H1 (cell line): ENCODE data around the gene TRAPPC3. TPM values are rescaled to one million over a fixed set of nuclear protein-coding genes. Genes with fewer than 3 reads are reported as not detected.

Experiments
- CTCF ChIA-PET: fragments of 300-600 bp; sonication (Branson Sonifier 250); formaldehyde crosslinking; loops from one replicate; lab custom pipeline; 2021; ENCODE audit not compliant: partially characterized antibody; lab: Charles Lee
- POLR2A ChIA-PET: fragments of 300-600 bp; sonication (Branson Sonifier 250); formaldehyde crosslinking; loops from one replicate; lab custom pipeline; 2021; ENCODE audit warnings: inconsistent platforms; ENCODE audit not compliant: partially characterized antibody; lab: Charles Lee
- DNase-seq, 2 experiments: peaks; one replicate each; pipeline versions ENCODE4 v3.0.0 to v3.0.0-alpha.2; 2010 to 2022; ENCODE audit warnings: low spot score in 2 of 2, low read depth in 1 of 2, mixed read lengths in 1 of 2
- FAIRE-seq: peaks from 2 replicates; lab custom pipeline; 2011; peaks lifted over from hg19 to GRCh38; lab: Jason Lieb, UNC
- H2AFZ ChIP-seq: 2 replicates; pipeline ENCODE4 v1.8.1; 2012; ENCODE audit warnings: low read length, inconsistent platforms
- H2AK5ac ChIP-seq: 2 replicates; pipeline ENCODE4 v1.6.1; 2013; ENCODE audit warnings: low read depth, low read length
- H2BK120ac ChIP-seq: replicated peaks from 2 replicates; pipeline ENCODE3; 2013; ENCODE audit warnings: low read depth, low read length, inconsistent platforms
- H2BK12ac ChIP-seq: 2 replicates; pipeline ENCODE4 v1.6.1; 2013; ENCODE audit warnings: low read depth, low read length
- H2BK15ac ChIP-seq: 2 replicates; pipeline ENCODE4 v1.6.1; 2013; ENCODE audit warnings: low read length
- H2BK20ac ChIP-seq: 2 replicates; pipeline ENCODE4 v1.6.1; 2013; ENCODE audit warnings: low read length
- H2BK5ac ChIP-seq: 2 replicates; pipeline ENCODE4 v1.6.1; 2013; ENCODE audit warnings: low read depth, low read length
- H3K14ac ChIP-seq: 2 replicates; pipeline ENCODE4 v1.6.1; 2013; ENCODE audit warnings: inconsistent platforms; ENCODE audit not compliant: insufficient read length
- H3K18ac ChIP-seq: 2 replicates; pipeline ENCODE4 v1.6.1; 2013; ENCODE audit warnings: low read length; ENCODE audit errors: extremely low read depth
- H3K23ac ChIP-seq: 2 replicates; pipeline ENCODE4 v1.6.1; 2013; ENCODE audit warnings: inconsistent platforms; ENCODE audit not compliant: insufficient read length
- H3K23me2 ChIP-seq: 2 replicates; pipeline ENCODE4 v1.6.1; 2013; ENCODE audit warnings: low read depth, low read length
- H3K27ac ChIP-seq: 2 replicates; pipeline ENCODE4 v1.6.1; 2011; ENCODE audit warnings: low read depth, low read length, inconsistent platforms
- H3K27me3 ChIP-seq, 4 experiments: replicated peaks in 1 of 4; 1 replicate in 1 of 4; 2 replicates in 3 of 4; pipeline versions ENCODE4 v1.6.1 to v1.8.1; 2011 to 2013; ENCODE audit warnings: low read length in 3 of 4, mild to moderate bottlenecking in 3 of 4, inconsistent platforms in 2 of 4, mixed read lengths in 2 of 4, moderate library complexity in 1 of 4; ENCODE audit not compliant: control insufficient read depth in 3 of 4, insufficient read depth in 3 of 4; ENCODE audit errors: extremely low read depth in 1 of 4
- H3K36me3 ChIP-seq, 4 experiments: 2 replicates each; pipeline versions ENCODE4 v1.6.1 to v1.8.1; 2011 to 2013; ENCODE audit warnings: mild to moderate bottlenecking in 4 of 4, low read length in 3 of 4, moderate library complexity in 2 of 4, control low read depth in 1 of 4, inconsistent platforms in 1 of 4; ENCODE audit not compliant: insufficient read depth in 4 of 4, control insufficient read depth in 2 of 4
- H3K4ac ChIP-seq: replicated peaks from 2 replicates; pipeline ENCODE3; 2013; ENCODE audit warnings: low read length, low read depth, mixed read lengths, inconsistent platforms; ENCODE audit not compliant: insufficient read length
- H3K4me1 ChIP-seq, 4 experiments: replicated peaks in 1 of 4; 1 replicate in 1 of 4; 2 replicates in 3 of 4; pipeline versions ENCODE4 v1.6.1 to v1.8.1; 2011 to 2013; ENCODE audit warnings: low read length in 3 of 4, inconsistent platforms in 2 of 4, mixed read lengths in 1 of 4; ENCODE audit not compliant: insufficient read depth in 4 of 4, control insufficient read depth in 3 of 4
- H3K4me2 ChIP-seq, 2 experiments: 2 replicates each; pipeline versions ENCODE4 v1.6.1 to v1.8.1; 2011 to 2013; ENCODE audit warnings: low read depth in 2 of 2, low read length in 2 of 2, control low read depth in 1 of 2, inconsistent platforms in 1 of 2, mild to moderate bottlenecking in 1 of 2; ENCODE audit not compliant: insufficient read depth in 1 of 2
- H3K4me3 ChIP-seq, 4 experiments: fragments of 200-600, 300-600 bp in 1 of 4; sonication (generic), shearing (Covaris generic), sonication (Bioruptor Twin) in 1 of 4; 2 replicates each; pipeline versions ENCODE4 v1.5.1 to v1.8.1; 2011 to 2016; ENCODE audit warnings: low read length in 4 of 4, low read depth in 3 of 4, control low read depth in 2 of 4, inconsistent platforms in 2 of 4, mild to moderate bottlenecking in 2 of 4, mixed read lengths in 1 of 4, moderate library complexity in 1 of 4; ENCODE audit not compliant: insufficient read depth in 2 of 4; ENCODE audit errors: extremely low read depth in 1 of 4
- H3K56ac ChIP-seq: replicated peaks from 2 replicates; pipeline ENCODE3; 2013; ENCODE audit warnings: low read depth, mild to moderate bottlenecking, mixed read lengths, low read length, inconsistent platforms; ENCODE audit not compliant: insufficient read length
- H3K79me1 ChIP-seq: 2 replicates; pipeline ENCODE4 v1.6.1; 2013; ENCODE audit warnings: low read depth, low read length, control low read depth
- H3K79me2 ChIP-seq, 2 experiments: 2 replicates each; pipeline versions ENCODE4 v1.6.1 to v1.8.1; 2012 to 2013; ENCODE audit warnings: low read length in 2 of 2, mild to moderate bottlenecking in 2 of 2, inconsistent platforms in 1 of 2; ENCODE audit not compliant: insufficient read depth in 2 of 2, control insufficient read depth in 1 of 2
- H3K9ac ChIP-seq, 4 experiments: replicated peaks in 1 of 4; 1 replicate in 1 of 4; 2 replicates in 3 of 4; pipeline versions ENCODE4 v1.6.1 to v1.8.1; 2011 to 2013; ENCODE audit warnings: low read depth in 3 of 4, low read length in 3 of 4, control low read depth in 2 of 4, mild to moderate bottlenecking in 2 of 4, moderate library complexity in 2 of 4, inconsistent platforms in 1 of 4; ENCODE audit errors: extremely low read depth in 1 of 4
- H3K9me3 ChIP-seq, 2 experiments: 2 replicates each; pipeline versions ENCODE4 v1.6.1 to v1.8.1; 2012 to 2013; ENCODE audit warnings: mild to moderate bottlenecking in 2 of 2, moderate library complexity in 2 of 2, control low read depth in 1 of 2, inconsistent platforms in 1 of 2, low read depth in 1 of 2, low read length in 1 of 2, mixed read lengths in 1 of 2; ENCODE audit not compliant: insufficient read depth in 2 of 2
- H4K20me1 ChIP-seq, 2 experiments: replicated peaks in 1 of 2; 2 replicates each; pipeline versions ENCODE3 to v1.8.1; 2011 to 2013; ENCODE audit warnings: inconsistent platforms in 2 of 2, low read length in 2 of 2, mild to moderate bottlenecking in 1 of 2; ENCODE audit not compliant: insufficient read depth in 2 of 2, control insufficient read depth in 1 of 2
- H4K5ac ChIP-seq: 2 replicates; pipeline ENCODE4 v1.6.1; 2013; ENCODE audit warnings: low read length, low read depth, mixed read lengths, inconsistent platforms; ENCODE audit not compliant: insufficient read length
- H4K8ac ChIP-seq: 2 replicates; pipeline ENCODE4 v1.8.0; 2013; ENCODE audit warnings: mild to moderate bottlenecking, moderate library complexity, low read length, inconsistent platforms; ENCODE audit not compliant: insufficient read depth; ENCODE audit errors: extremely low read depth
- H4K91ac ChIP-seq: replicated peaks from 2 replicates; pipeline ENCODE3; 2013; ENCODE audit warnings: low read length, mixed read lengths, inconsistent platforms; ENCODE audit not compliant: insufficient read length
- ATF3 ChIP-seq: IDR thresholded peaks from 2 replicates; pipeline ENCODE4 v1.6.1; 2011; ENCODE audit warnings: low read depth, mild to moderate bottlenecking, low read length; ENCODE audit not compliant: insufficient read depth
- BRCA1 ChIP-seq: IDR thresholded peaks from 2 replicates; pipeline ENCODE4 v1.6.1; 2012; ENCODE audit warnings: low read depth, low read length, improper control_type of control experiment
- JUND ChIP-seq: IDR thresholded peaks from 2 replicates; pipeline ENCODE4 v1.6.1; 2011; ENCODE audit warnings: mild to moderate bottlenecking, improper control_type of control experiment, low read length
- MAFK ChIP-seq: IDR thresholded peaks from 2 replicates; pipeline ENCODE4 v1.6.1; 2012; ENCODE audit warnings: low read depth, mild to moderate bottlenecking, improper control_type of control experiment, low read length
- SAP30 ChIP-seq: fragments of 300-600 bp; sonication (generic); IDR thresholded peaks from 2 replicates; pipeline ENCODE4 v1.7.1; 2012; ENCODE audit warnings: low read length, moderate library complexity, mild to moderate bottlenecking, inconsistent platforms; ENCODE audit not compliant: insufficient read depth, insufficient replicate concordance
- TEAD4 ChIP-seq: IDR thresholded peaks from 2 replicates; pipeline ENCODE4 v1.6.1; 2012; ENCODE audit warnings: low read depth, low read length, inconsistent platforms, mixed read lengths
- WGBS, 2 experiments: shearing (Covaris generic) in 1 of 2; methylation state at CpG; one replicate each; pipeline versions ENCODE4 v1.1.6 to v1.1.7; 2013 to 2015; ENCODE audit warnings: low lambda C conversion rate in 2 of 2, mixed read lengths in 2 of 2, inconsistent platforms in 1 of 2, low coverage in 1 of 2, missing lambda C conversion rate in 1 of 2; ENCODE audit not compliant: insufficient replicate concordance in 2 of 2, insufficient coverage in 1 of 2, insufficient read length in 1 of 2; ENCODE audit errors: extremely low coverage in 1 of 2, missing lambda C conversion rate in 1 of 2; 5-methylcytosine and 5-hydroxymethylcytosine counted together
- long read RNA-seq, 2 experiments: library from RNA in 1 of 2; library from capped mRNA in 1 of 2; stranded (forward); transcript quantifications; one replicate each; pipeline ENCODE4 v2.0.0, GENCODE V29; 2021; ENCODE audit warnings: inconsistent platforms in 1 of 2
- polyA minus RNA-seq, 3 experiments: library from RNA; depleted of rRNA, polyadenylated mRNA; stranded (reverse); fragments of >200 nt; gene quantifications; 1 replicate in 2 of 3; 2 replicates in 1 of 3; pipeline ENCODE4 v1.2.3, GENCODE V29; 2011
- polyA plus RNA-seq, 7 experiments: library from polyadenylated mRNA; depleted of rRNA in 3 of 7; stranded (reverse) in 5 of 7; unstranded in 2 of 7; fragments of >200 nt in 5 of 7; fragments of 200-250 nt in 2 of 7; gene quantifications; 1 replicate in 5 of 7; 2 replicates in 1 of 7; 4 replicates in 1 of 7; pipeline versions ENCODE4 v1.2.1 to v1.2.3, GENCODE V29; 2011 to 2013; ENCODE audit warnings: missing spikeins in 2 of 7, mixed read lengths in 2 of 7
- total RNA-seq: library from RNA; stranded (reverse); fragmentation: NEBNext Ultra II Directional; extraction: Animal tissue kit (Norgen Biotek cat#: 25700); gene quantifications from 2 replicates; pipeline ENCODE4 v1.2.1, GENCODE V29; 2021

Gene TRAPPC3
- total RNA-seq (42.0 and 47.8 TPM in 2 replicates), polyA plus RNA-seq (2011; rRNA removed) (36.1 and 51.0 TPM in 2 replicates), polyA minus RNA-seq (2011; rRNA and poly(A)+ RNA removed) (19.0 and 20.3 TPM in 2 replicates)
- 53.9 TPM for polyA plus RNA-seq (2011; cell fraction: cytosol; rRNA removed)
- polyA plus RNA-seq (2011; cell fraction: nucleus; rRNA removed), result 19.8 TPM
- 55.6 to 70.5 TPM (median 64.5 TPM) in 4 replicates for polyA plus RNA-seq (2012, experiment 1 of 2)
- 47.1 TPM for polyA plus RNA-seq (2012, experiment 2 of 2)
- polyA plus RNA-seq (2013, experiment 1 of 2), result 35.8 TPM
- 38.3 TPM for polyA plus RNA-seq (2013, experiment 2 of 2)
- 34.5 TPM for polyA minus RNA-seq (2011; cell fraction: cytosol; rRNA and poly(A)+ RNA removed)
- polyA minus RNA-seq (2011; cell fraction: nucleus; rRNA and poly(A)+ RNA removed), result 11.1 TPM
- long read RNA-seq, experiment 1, transcript TRAPPC3-204 (5 exons, 1,265 nt), result major isoform, 33 of 59 reads
- long read RNA-seq, experiment 1, partial matches to known transcripts, result 8 of 59 reads
- long read RNA-seq, experiment 1, other reads (novel, unspliced or antisense), result 14 of 59 reads
- long read RNA-seq, experiment 2, transcript TRAPPC3-208 (3 exons, 1,114 nt), result minor isoform, 6 of 93 reads
- long read RNA-seq, experiment 2, transcript TRAPPC3-204 (5 exons, 1,265 nt), result major isoform, 74 of 93 reads
- long read RNA-seq, experiment 2, transcript TRAPPC3-202 (5 exons, 1,056 nt), result minor isoform, 9 of 93 reads
- long read RNA-seq, experiment 2, partial matches to known transcripts, result 0 of 93 reads
- long read RNA-seq, experiment 2, other reads (novel, unspliced or antisense), result 3 of 93 reads

- H3K23me2 ChIP-seq, result peaks cover 4% of the 10 kb centered on the region
- 3% methylated on average over 48 of the region's 62 CpGs; no CpG with 5 or more reads in 1 of the 2 experiments for WGBS, 2 experiments
- peaks cover 0 to 3% of the 10 kb centered on the region in 2 experiments; a peak in 1 of 4 replicates for H3K79me2 ChIP-seq
- TF ChIP-seq SAP30 (no peak), BRCA1 (no peak), MAFK (no peak), TEAD4 (peak; percentile 69), ATF3 (peak; percentile 67; the same call in 1 of the 2 replicates), JUND (peak; percentile 75)
These were observed at the start of gene TRAPPC3 for GRCh38 chr1:36149237-36149972. TSS of gene TRAPPC3 (minus strand) at chr1:36149486. CDS start at chr1:36149378, 108 bp downstream.

More at GRCh38 chr1:36149237-36149972, at the start of gene TRAPPC3:
- FAIRE-seq (peak; percentile 52), DNase-seq (peak; percentile 99 to 100)
- Histone ChIP-seq H4K20me1 (peaks cover 0 to 2% of the 10 kb centered on the region in 2 experiments), H3K14ac (no peak within 1 kb of the TSS), H3K4ac (peak within 1 kb of the TSS; percentile 91), H4K91ac (peak within 1 kb of the TSS; percentile 66), H3K4me3 (peak within 1 kb of the TSS; percentile 68 to 85 (median 79)), H2AFZ (peak within 1 kb of the TSS; percentile 96), H2BK12ac (peak within 1 kb of the TSS; percentile 77; the same call in 1 of the 2 replicates), H2BK120ac (peak within 1 kb of the TSS; percentile 88), H3K36me3 (no peaks in the 10 kb centered on the region), H3K9ac (peak within 1 kb of the TSS; percentile 62 to 70 (median 68)), H2BK20ac (peak within 1 kb of the TSS; percentile 16; the same call in 1 of the 2 replicates), H3K56ac (peak within 1 kb of the TSS; percentile 47), H3K4me1 (peaks cover 8 to 19% (median 15%) of the 10 kb centered on the region in 4 experiments), H4K5ac (peak within 1 kb of the TSS; percentile 24), H4K8ac (peak within 1 kb of the TSS; percentile 93), H3K27me3 (peaks cover 11 to 21% (median 17%) of the 10 kb centered on the region in 4 experiments), H3K27ac (peak within 1 kb of the TSS; percentile 62), H3K18ac (peak within 1 kb of the TSS; percentile 0), H3K79me1 (0 out of 2 replicates have a peak, but pooled peaks cover 4% of the 10 kb centered on the region), H3K23ac (no peak within 1 kb of the TSS), H3K4me2 (peak within 1 kb of the TSS; percentile 63 to 92), H2BK5ac (peak within 1 kb of the TSS; percentile 87), H2BK15ac (peak within 1 kb of the TSS; percentile 40; the same call in 1 of the 2 replicates), H2AK5ac (no peak within 1 kb of the TSS), H3K9me3 (no peaks in the 10 kb centered on the region)
- CTCF ChIA-PET, result interaction anchor here (0.5 to 10.1 kb wide), 44 partner anchors 10 to 333 kb away, joined by 3 to 261 read pairs (median 5); partner anchors contain the start of genes CSF3R and THRAP3
- POLR2A ChIA-PET, result interaction anchor here (0.8 to 5.4 kb wide), 22 partner anchors 8 to 237 kb away, joined by 3 to 49 read pairs (median 5); partner anchors contain the start of genes EVA1B, SH3D21, TEKT2 and THRAP3
